T47D (cell line): Measurements from ENCODE around the gene TUBGCP6.

Source experiments
- DNase-seq, 2 experiments: peaks; one replicate each; pipeline versions ENCODE4 v3.0.0 to v3.0.0-alpha.2; 2011 to 2012; ENCODE audit warnings: low read depth in 1 of 2, low spot score in 1 of 2
- JUND ChIP-seq: IDR thresholded peaks from 2 replicates; pipeline ENCODE4 v1.6.1; 2012; ENCODE audit warnings: low read depth
- in situ Hi-C: cut with HindIII; loops from 2 replicates; pipeline ENCODE4 v1.10.0; 2016; ENCODE audit warnings: low sequenced_read_pairs, low pct_unique_long_range_greater_than_20kb

TUBGCP6 gene

GRCh38 chr22:50244420-50245213 lies at the start of gene TUBGCP6:
Gene TUBGCP6, minus strand, starts transcription at chr22:50245023. Its CDS starts 564 bp downstream, at chr22:50244459.
- DNase-seq: peak; percentile 74 to 92
- in situ Hi-C loops: no loop called here
- no peak for TF ChIP-seq JUND

- in situ Hi-C loops: no loop called here
- DNase-seq: no peak
- no peak for TF ChIP-seq JUND
Observed at GRCh38 chr22:50294319-50294656, 49.5 kb upstream of the TUBGCP6 start.

- TF ChIP-seq JUND: no peak
- in situ Hi-C loops: no loop called here
- DNase-seq: peak in 1 of 2 experiments; percentile 91
Observed at GRCh38 chr22:50293441-50294318, 48.9 kb upstream of the TUBGCP6 start.

GRCh38 chr22:50292643-50293440 lies 48.0 kb upstream of the TUBGCP6 start:
- no peak for DNase-seq
- in situ Hi-C loops: no loop called here
- TF ChIP-seq JUND: no peak

GRCh38 chr22:50289942-50290630 lies 45.3 kb upstream of the TUBGCP6 start:
- in situ Hi-C loops: no loop called here
- DNase-seq: no peak
- TF ChIP-seq JUND: no peak

GRCh38 chr22:50289151-50289941 lies 44.5 kb upstream of the TUBGCP6 start:
- DNase-seq: no peak
- TF ChIP-seq JUND: no peak
- in situ Hi-C loops: no loop called here

- no peak for TF ChIP-seq JUND
- DNase-seq: no peak
- in situ Hi-C loops: no loop called here
Observed at GRCh38 chr22:50287731-50288130, 42.9 kb upstream of the TUBGCP6 start.

GRCh38 chr22:50286701-50287318 lies 42.0 kb upstream of the TUBGCP6 start:
- no peak for DNase-seq
- in situ Hi-C loops: no loop called here
- TF ChIP-seq JUND: no peak

- no peak for DNase-seq
- no peak for TF ChIP-seq JUND
- in situ Hi-C loops: no loop called here
Observed at GRCh38 chr22:50286275-50286674, 41.5 kb upstream of the TUBGCP6 start.

GRCh38 chr22:50285568-50286229 lies 40.9 kb upstream of the TUBGCP6 start:
- in situ Hi-C loops: no loop called here
- no peak for TF ChIP-seq JUND
- peak in 1 of 2 experiments; percentile 64 for DNase-seq
